Left forelimb (tissue), 1 donor: ENCODE data around the gene FANCC.

Source experiments
- DNase-seq: peaks from one replicate; pipeline ENCODE4 v3.0.0-alpha.2; 2018; ENCODE audit warnings: low spot score

Gene FANCC

GRCh38 chr9:95065224-95065623 is 252.3 kb downstream of the FANCC start:
- no peak for DNase-seq

GRCh38 chr9:95063300-95063699 is 254.2 kb downstream of the FANCC start:
- no peak for DNase-seq

GRCh38 chr9:95062596-95063065 is 254.9 kb downstream of the FANCC start:
- DNase-seq: no peak

- DNase-seq: no peak
Measured at GRCh38 chr9:95061916-95062595, 255.5 kb downstream of the FANCC start.

GRCh38 chr9:95060916-95061315 is 256.6 kb downstream of the FANCC start:
- no peak for DNase-seq

- no peak for DNase-seq
Measured at GRCh38 chr9:95060234-95060633, 257.3 kb downstream of the FANCC start.

- no peak for DNase-seq
Measured at GRCh38 chr9:95058795-95059386, 258.6 kb downstream of the FANCC start.

GRCh38 chr9:95058121-95058785 is 259.3 kb downstream of the FANCC start:
- DNase-seq: no peak

- no peak for DNase-seq
Measured at GRCh38 chr9:95057101-95057500, 260.4 kb downstream of the FANCC start.

GRCh38 chr9:95055851-95056551 is 261.5 kb downstream of the FANCC start:
- DNase-seq: no peak

GRCh38 chr9:95055334-95055850 is 262.1 kb downstream of the FANCC start:
- no peak for DNase-seq

GRCh38 chr9:95053611-95054570 is 263.6 kb downstream of the FANCC start:
- no peak for DNase-seq

- no peak for DNase-seq
Measured at GRCh38 chr9:95049761-95050160, 267.7 kb downstream of the FANCC start.
